WI38 (cell line): ENCODE data around the gene CAMK4.
"Not testable (repeated sequence)": the region's sequence is repeated elsewhere in the genome, so short reads cannot be mapped to it uniquely, and the experiment has no call there.

ENCODE experiments used
- H3K4me3 ChIP-seq: 2 replicates; pipeline ENCODE4 v1.5.1; 2011; ENCODE audit warnings: low read depth, mild to moderate bottlenecking, control low read depth, low read length
- TF ChIP-seq, protein P1 (sequence below): IDR thresholded peaks from 2 replicates; pipeline ENCODE4 v1.5.1; 2012; ENCODE audit warnings: low read depth, mild to moderate bottlenecking, control low read depth, low read length

Gene CAMK4

DNA sequence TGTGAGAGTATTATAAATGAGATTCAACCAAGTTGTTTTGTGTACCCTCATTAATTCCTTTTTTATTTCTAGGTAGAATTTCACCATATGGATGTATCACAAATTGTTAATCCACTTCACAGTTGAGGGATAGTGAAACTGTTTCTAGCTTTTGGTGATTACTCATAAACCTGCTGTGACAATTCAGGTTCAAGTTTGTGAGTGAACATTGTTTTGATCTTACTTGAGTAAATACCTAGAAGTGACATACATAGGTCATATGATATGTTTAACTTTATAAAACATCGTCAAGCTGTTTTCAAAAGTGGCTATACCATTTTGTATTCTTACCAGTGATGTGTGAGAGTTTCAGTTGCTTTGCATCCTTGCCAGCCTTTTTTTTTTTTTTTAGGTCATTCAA, 112.9 kb downstream of the CAMK4 start:
- no peak overlapping the region for H3K4me3 ChIP-seq
- TF ChIP-seq, protein P1, sequence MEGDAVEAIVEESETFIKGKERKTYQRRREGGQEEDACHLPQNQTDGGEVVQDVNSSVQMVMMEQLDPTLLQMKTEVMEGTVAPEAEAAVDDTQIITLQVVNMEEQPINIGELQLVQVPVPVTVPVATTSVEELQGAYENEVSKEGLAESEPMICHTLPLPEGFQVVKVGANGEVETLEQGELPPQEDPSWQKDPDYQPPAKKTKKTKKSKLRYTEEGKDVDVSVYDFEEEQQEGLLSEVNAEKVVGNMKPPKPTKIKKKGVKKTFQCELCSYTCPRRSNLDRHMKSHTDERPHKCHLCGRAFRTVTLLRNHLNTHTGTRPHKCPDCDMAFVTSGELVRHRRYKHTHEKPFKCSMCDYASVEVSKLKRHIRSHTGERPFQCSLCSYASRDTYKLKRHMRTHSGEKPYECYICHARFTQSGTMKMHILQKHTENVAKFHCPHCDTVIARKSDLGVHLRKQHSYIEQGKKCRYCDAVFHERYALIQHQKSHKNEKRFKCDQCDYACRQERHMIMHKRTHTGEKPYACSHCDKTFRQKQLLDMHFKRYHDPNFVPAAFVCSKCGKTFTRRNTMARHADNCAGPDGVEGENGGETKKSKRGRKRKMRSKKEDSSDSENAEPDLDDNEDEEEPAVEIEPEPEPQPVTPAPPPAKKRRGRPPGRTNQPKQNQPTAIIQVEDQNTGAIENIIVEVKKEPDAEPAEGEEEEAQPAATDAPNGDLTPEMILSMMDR: no peak

DNA sequence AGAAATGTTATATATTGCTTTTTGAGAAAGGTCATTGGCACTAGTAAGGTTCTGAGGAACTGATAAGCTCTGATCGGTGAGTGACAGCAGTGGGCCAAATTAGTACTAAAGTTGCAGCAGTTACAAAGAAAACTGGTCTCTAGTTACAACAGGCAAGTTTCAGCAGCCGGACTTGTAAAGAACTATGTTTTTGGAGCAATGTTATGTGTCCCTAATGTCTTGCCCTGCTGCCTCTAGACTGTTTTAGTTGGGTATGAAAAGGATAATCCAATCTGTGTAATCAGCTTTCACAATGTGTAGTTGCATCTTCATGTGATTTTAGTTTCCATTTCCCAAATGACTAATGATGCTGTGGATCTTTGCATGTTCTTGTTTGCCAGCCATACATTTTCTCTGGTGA, 113.5 kb downstream of the CAMK4 start:
- TF ChIP-seq, protein P1: no peak
- H3K4me3 ChIP-seq: no peak overlapping the region

DNA sequence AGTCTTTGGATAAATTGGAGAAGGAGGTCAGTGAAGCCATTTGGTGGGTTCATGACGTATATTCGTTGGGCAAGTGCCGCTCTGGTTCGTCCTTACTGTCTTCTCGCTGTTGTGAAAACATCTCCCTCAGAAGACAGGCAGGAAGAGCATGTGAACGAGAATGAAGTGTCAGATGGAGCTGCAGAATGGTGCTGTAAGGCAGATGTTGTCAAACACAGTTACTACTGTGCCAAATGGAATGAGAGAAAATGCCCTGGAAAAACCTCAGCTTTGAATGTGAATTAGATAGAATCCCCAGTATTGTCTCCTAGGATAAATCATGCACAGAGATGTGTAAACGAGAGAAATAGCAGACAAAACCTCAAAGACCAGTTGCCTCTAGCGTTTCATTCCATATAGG, 121.5 kb downstream of the CAMK4 start:
- no peak overlapping the region for H3K4me3 ChIP-seq
- TF ChIP-seq, protein P1: no peak

DNA sequence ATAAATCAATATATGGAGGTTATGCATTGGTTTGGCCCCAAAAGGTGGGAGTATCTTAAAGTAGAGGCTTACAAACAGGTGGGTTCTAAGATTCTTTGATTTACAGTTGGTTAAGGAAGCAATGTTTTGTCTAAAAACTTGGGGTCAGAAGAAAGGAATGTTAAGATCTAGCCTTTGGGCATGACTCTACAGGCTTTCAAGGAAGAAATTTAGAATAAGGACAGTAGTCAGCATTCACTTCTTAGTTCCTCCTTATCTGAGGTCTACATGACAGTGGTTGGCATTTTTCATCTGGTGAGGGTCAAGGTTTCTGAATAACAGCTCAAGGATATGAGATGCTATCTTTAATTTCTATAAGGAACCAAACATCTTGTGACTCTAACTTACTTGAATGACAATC, 122.8 kb downstream of the CAMK4 start:
- no peak overlapping the region for H3K4me3 ChIP-seq
- TF ChIP-seq, protein P1: no peak

DNA sequence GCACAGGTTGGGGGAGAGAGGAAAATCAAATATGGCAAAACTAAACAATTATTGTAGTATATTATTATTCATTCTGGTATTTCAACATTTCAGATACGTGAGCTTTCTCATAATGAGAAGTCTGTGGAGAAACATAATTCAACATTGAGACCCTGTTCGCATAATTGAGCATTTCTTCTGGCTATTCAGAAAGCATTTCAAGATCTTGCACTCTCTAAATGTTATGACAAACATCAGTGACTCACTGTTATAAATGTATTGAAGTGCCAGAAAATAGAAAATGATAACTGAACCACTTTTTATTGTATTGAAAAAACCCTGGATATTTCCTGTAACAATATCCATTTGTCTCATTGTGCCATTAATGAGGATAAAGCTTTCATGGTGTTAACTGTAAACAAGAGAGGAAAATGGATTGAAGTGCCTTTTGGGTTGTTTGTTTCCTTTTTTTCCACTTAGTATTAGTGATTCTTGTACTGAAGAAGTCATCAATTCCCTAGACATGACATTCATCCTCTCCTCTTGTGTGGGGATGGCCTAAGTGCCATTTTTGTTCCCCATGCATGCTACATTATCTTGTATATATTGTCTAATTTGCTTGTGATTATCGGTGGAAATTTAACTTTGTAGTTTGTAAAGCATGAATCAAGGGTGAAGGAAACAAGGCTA, 124.6 kb downstream of the CAMK4 start:
- TF ChIP-seq, protein P1: no peak
- H3K4me3 ChIP-seq: no peak overlapping the region

DNA sequence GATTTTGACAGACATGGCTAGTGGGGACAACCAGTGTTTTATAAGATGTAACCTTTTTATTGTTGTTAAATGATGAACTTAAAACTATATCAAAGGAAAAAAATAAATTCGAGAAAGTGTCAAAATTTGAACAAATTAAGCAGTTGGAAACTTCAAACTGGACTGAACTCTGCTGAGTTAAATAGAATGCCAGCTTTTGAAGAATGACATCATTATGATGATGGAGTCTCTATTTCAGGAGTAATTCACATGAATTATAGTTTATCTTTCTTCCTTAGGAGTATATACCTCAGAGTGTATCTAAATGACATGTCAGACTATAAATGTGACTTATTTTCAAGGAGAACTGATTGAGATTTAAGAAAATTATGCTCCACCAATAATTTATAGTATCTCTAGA, 125.2 kb downstream of the CAMK4 start:
- H3K4me3 ChIP-seq: no peak overlapping the region
- TF ChIP-seq, protein P1: no peak

DNA sequence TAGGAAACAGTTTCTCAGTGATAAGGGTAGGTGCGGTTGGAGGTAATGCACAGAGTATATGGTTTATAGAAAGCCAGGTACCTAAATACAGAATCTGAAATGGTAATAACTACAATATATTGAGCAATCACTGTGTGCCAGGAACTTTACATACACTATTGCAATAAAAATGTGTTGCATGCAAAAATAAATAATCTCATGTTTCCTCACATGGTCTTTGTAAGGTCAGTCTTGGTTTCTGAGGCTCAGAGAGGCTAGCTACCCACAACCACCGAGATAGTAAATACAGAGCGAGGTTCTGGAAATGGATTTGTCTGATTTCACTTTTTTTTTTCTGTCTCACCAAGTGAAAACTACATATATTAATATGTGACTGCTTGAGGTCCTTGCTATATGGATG, 128.9 kb downstream of the CAMK4 start:
- no peak overlapping the region for H3K4me3 ChIP-seq
- TF ChIP-seq, protein P1: no peak

DNA sequence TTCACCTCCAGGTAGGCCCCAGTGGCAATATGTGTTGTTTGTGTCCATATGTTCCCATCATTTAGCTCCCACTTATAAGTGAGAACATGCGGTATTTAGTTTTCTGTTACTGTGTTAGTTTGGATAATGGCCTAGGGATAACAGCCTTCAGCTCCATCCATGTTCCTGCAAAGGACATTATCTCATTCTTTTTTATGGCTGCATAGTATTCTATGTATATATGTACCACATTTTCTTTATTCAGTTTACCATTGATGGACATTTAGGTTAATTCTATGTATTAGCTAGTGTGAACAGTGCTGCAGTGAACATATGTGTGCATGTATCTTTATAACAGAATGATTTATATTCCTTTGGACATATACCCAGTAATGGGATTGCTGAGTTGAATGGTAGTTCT, 134.5 kb downstream of the CAMK4 start:
- not testable (repeated sequence) for H3K4me3 ChIP-seq
